Epithelial cell of esophagus (primary cell): ENCODE results near the gene HCAR3.

ENCODE experiments used
- DNase-seq: peaks from one replicate; pipeline ENCODE4 v3.0.0; 2010; ENCODE audit warnings: low read depth
- H3K4me3 ChIP-seq: 2 replicates; pipeline ENCODE4 v1.5.1; 2011; ENCODE audit warnings: mild to moderate bottlenecking, low read length, control low read depth
- CTCF ChIP-seq: IDR thresholded peaks from 2 replicates; pipeline ENCODE4 v1.5.1; 2011; ENCODE audit warnings: low read depth, mild to moderate bottlenecking, low read length, control low read depth, inconsistent platforms; ENCODE audit not compliant: insufficient read depth; ENCODE audit errors: missing control alignments

The HCAR3 gene

GRCh38 chr12:122730215-122731014 lies 13.8 kb upstream of the HCAR3 start, which contains the start of gene HCAR1:
HCAR1 (minus strand) TSS chr12:122730844; CDS start chr12:122730339, 505 bp downstream.
- TF ChIP-seq CTCF: peak; percentile 4
- no peak for DNase-seq
- H3K4me3 ChIP-seq: no peak within 1 kb of the TSS

GRCh38 chr12:122729583-122730214 lies 13.1 kb upstream of the HCAR3 start:
- no peak for DNase-seq
- TF ChIP-seq CTCF: no peak
- no peak overlapping the region for H3K4me3 ChIP-seq

GRCh38 chr12:122726080-122726558 lies 9.5 kb upstream of the HCAR3 start:
- TF ChIP-seq CTCF: no peak
- no peak overlapping the region for H3K4me3 ChIP-seq
- DNase-seq: peak; percentile 88

- TF ChIP-seq CTCF: no peak
- no peak overlapping the region for H3K4me3 ChIP-seq
- no peak for DNase-seq
Observed at GRCh38 chr12:122725452-122726079, 9.0 kb upstream of the HCAR3 start.

GRCh38 chr12:122724641-122725243 lies 8.1 kb upstream of the HCAR3 start:
- no peak for TF ChIP-seq CTCF
- DNase-seq: no peak
- no peak overlapping the region for H3K4me3 ChIP-seq

GRCh38 chr12:122722387-122722786 lies 5.8 kb upstream of the HCAR3 start:
- no peak overlapping the region for H3K4me3 ChIP-seq
- DNase-seq: no peak
- TF ChIP-seq CTCF: no peak
